ENCODE results near the gene NAGPA.
A peak's percentile ranks its signal among the peaks of the same experiment; 100 is the strongest.
"Not testable (repeated sequence)": the region's sequence is repeated elsewhere in the genome, so short reads cannot be mapped to it uniquely, and the experiment has no call there.

Gene NAGPA, protein sequence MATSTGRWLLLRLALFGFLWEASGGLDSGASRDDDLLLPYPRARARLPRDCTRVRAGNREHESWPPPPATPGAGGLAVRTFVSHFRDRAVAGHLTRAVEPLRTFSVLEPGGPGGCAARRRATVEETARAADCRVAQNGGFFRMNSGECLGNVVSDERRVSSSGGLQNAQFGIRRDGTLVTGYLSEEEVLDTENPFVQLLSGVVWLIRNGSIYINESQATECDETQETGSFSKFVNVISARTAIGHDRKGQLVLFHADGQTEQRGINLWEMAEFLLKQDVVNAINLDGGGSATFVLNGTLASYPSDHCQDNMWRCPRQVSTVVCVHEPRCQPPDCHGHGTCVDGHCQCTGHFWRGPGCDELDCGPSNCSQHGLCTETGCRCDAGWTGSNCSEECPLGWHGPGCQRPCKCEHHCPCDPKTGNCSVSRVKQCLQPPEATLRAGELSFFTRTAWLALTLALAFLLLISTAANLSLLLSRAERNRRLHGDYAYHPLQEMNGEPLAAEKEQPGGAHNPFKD

DNA sequence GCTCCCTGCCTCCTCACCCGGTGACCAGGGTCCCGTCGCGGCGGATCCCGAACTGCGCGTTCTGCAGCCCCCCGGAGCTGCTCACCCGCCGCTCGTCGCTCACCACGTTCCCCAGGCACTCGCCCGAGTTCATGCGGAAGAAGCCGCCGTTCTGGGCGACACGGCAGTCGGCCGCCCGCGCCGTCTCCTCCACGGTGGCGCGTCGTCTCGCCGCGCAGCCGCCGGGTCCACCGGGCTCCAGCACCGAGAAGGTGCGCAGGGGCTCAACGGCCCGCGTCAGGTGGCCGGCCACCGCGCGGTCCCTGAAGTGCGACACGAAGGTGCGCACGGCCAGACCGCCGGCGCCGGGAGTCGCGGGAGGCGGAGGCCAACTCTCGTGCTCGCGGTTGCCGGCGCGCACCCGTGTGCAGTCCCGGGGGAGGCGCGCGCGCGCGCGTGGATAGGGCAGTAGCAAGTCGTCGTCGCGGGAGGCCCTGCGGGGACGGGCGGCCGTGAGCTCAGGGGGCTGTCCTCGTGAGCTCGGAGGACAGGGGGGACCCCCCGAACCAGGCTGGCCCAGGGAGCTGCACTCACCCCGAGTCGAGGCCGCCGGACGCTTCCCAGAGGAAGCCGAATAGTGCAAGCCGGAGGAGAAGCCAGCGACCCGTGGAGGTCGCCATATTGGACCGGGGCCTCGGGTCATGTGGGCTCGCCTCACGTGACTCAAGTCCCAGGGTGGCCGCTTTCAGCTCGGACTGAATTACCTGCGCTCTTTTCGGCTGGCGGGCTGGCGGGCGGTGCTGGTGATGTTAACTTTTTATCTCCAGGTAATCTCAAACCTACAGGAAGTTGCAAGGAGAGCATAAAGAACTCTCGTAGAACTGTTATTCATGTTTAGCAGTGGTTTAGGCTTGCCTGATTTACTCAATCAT, at the start of gene NAGPA:
NAGPA (minus strand) TSS at position 680 of the 911 bp plus-strand sequence; CDS start at position 659, 21 bp downstream.
- peak; percentile 57 for DNase-seq

DNA sequence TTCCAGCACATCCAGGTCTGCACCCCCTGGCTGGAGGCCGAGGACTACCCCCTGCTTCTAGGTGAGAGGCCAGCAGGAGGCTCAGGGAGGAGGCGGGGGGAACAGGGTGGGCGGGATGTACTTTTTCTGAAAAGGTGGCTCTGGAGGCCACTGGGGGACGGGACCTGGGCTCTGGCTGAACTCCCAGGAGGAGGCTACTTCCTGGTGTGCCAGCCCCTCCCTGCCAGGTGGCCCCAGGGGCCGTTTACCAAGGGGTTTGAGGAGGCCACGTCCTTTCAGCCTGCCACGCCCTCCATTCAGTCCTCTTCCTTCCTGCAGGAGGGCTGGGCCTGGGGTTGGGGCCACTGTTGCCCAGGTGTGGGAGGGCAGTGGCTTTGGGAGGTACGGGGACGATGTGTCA, 47.3 kb upstream of the NAGPA start:
- not testable (repeated sequence) for DNase-seq

DNA sequence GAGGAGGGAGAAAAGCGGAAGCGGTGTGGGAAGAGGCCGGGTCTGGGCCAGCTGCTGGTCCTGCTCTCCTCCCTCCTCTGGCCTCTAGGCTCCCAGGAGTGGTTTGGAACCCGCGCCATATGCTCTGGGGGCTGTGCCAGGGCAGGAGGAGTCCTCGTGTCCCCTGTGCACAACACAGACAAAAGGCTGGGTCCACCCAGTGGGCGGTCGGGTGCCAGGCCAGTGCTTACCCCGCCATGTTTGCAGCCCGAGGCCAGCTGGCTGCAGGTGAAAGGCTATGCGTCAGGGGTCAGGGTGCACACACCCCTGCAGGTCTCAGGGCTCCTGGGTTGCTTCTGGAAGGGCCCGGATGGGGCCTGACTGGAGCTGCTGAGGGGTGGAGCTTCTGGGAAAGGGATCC, 46.7 kb upstream of the NAGPA start:
- not testable (repeated sequence) for DNase-seq

DNA sequence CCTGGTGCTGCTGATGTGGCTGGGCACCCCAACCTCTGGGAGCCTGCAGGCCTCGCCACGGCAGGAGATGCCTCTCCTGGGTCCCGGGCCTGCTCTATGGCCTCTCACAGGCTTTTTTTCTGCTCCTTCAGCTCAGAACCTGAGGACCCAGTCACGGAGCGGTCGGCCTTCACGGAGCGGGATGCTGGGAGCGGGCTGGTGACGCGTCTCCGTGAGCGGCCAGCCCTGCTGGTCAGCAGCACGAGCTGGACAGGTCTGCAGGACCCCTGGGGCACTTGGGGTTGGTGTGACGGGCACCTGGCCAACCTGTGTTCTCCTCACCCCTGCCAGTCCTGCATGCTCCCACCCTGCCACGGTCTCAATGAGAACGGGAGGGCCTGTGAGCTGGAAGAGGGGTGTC, 44.9 kb upstream of the NAGPA start:
- no peak for DNase-seq

DNA sequence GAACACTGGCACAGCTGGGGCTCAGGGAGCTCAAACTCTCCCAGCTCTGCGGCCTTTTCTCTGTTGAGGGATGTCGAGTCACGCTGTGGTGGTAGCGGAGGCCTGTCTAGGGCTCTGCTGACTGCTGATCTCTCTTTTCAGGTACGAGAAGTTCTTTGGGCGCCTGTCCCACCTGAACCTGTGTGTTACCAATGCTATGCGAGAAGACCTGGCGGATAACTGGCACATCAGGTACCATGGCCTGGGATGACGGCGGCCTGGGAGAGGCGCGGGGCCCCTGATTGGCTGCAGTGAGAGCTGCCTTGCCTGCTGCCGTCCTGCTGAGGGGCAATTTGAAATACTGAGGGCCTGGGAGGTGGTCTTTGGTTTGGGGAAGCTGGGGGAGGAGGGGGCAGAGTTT, 43.6 kb upstream of the NAGPA start:
- no peak for DNase-seq

DNA sequence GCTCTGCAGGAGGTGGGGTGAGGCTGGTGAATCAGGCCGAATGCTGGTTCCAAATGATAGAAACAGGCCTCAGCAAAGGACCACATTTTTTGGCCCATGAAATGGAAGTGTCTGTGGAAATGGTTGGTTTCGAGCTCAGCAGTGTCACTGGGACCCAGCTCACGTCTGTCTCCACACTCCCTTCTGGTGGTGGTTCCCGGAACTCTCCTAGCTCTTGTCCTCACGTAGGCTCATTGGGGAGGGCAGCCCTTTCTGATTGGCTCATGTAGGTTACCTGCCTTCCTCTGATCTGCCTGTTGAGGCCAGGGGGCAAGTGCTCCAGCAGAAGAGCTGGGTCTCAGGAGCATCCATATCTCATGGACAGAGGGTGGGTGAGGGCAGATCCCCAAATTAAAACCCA, 41.9 kb upstream of the NAGPA start:
- no peak for DNase-seq

DNA sequence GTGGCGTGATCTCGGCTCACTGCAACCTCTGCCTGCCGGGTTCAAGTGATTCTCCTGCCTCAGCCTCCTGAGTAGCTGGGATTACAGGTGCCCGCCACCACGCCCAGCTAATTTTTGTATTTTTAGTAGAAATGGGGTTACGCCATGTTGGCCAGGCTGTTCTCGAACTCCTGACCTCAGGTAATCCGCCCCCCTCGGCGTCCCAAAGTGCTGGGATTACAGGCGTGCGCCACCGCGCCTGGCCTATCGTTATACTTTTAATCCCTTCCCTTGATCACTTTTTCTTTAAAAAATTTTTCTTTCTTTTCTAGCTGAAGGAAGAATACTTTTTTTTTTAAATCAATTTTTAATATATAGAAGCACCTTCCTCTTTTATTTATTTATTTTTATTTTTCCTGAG, 40.0 kb upstream of the NAGPA start:
- DNase-seq: not testable (repeated sequence)

DNA sequence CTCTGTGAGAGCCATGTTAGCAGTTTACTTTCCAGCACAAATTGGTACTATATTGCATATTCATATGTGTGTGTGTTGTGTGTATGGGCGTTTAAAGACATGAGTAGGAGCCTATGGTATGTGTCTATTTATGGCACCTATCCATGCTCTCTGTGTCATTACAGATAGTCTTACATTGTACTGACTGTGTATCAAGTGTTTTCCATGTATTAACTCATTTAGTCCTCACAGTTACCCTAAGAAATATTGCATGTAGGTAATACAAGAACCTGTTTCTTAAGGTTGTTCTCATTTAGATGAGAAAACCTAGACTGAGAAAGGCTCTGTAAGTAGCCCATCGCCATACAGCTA, 39.5 kb upstream of the NAGPA start:
- no peak for DNase-seq

DNA sequence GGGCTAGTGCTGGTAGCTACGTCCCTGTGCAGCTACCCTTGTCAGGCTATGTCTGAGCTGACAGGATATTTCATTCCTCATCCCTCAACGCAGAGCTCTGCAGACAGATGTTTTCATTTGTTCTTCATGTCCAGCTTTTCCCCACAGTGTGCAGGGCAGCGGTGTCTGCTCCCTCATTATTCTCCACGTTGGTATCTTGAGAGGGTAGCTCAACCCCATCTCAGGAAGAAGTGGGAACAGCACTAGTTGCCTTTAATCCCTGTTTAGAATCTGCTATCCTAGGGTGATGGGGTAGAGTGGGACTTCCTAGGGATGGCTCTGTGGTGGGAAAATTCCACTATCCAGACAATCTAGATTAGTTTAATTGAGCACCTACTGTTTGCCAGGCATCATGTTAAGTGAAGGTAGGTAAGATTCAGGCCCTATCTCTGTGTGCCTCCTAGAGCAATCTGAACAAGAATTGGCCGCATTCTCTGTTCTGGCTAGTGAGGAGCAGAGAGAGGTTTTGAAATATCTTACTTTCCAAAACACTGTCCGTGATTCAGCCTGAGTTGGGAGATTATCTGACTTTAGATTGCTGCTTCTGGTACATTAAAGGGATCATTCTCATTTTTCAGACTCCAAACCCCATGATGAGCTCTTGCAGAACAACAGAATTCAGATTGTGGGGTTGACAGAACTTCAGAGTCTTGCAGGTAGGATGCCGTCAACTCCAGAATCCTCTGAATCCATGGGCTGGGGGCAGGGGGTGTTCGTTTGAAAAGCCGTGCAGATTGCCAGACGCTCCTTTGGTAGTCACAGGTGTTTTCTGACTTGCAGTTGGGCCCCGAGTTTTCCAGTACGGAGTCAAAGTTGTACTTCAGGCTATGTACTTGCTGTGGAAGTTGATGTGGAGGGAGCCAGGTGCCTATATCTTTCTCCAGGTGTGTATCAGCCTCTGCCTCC, 38.9 kb upstream of the NAGPA start:
- DNase-seq: no peak

DNA sequence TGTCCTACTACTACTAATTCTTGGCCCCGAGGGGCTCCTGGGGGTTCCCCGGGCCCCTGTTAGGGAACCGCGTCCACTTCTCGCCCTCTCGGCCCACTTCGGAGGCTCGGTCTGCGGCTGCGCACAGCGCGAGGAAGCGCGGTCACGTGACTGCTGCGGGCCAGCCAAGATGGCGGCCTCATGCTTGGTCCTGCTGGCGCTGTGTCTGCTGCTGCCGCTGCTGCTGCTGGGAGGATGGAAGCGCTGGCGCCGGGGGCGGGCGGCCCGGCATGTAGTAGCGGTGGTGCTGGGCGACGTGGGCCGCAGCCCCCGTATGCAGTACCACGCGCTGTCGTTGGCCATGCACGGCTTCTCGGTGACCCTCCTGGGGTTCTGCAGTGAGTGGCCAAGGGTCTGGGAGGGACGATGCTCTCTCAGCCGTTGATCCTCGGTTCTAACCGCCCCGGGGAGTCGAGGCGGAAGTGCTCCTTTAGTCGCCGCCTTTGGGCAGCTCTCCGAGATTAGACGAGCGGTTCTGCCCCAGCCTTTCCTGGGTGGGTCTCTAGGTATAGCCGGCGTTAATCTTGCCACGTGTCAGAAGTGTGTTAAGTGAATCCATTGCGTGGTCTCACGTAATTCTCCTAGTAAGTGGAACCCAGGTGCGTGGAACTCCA, 38.1 kb upstream of the NAGPA start, which contains the start of gene ALG1:
ALG1 (plus strand) TSS at position 163 of the 653 bp plus-strand sequence; CDS start at position 170, 7 bp downstream.
- DNase-seq: peak; percentile 87

DNA sequence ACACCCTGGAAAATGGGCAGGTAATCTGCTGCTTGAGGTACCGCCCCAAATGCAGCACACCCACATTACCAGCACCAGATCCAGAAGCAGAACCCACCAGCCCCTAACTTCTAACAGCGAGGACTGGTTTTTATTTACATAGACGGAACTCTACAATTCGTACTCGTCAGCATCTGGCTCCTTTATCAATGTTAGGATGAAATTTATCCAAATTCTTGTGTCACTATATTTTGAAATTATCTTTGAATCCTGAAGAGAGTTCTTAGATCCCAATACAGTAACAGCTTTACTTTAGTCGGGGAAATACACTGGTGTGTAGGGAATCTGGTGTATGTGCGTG, 37.6 kb upstream of the NAGPA start:
- DNase-seq: no peak

DNA sequence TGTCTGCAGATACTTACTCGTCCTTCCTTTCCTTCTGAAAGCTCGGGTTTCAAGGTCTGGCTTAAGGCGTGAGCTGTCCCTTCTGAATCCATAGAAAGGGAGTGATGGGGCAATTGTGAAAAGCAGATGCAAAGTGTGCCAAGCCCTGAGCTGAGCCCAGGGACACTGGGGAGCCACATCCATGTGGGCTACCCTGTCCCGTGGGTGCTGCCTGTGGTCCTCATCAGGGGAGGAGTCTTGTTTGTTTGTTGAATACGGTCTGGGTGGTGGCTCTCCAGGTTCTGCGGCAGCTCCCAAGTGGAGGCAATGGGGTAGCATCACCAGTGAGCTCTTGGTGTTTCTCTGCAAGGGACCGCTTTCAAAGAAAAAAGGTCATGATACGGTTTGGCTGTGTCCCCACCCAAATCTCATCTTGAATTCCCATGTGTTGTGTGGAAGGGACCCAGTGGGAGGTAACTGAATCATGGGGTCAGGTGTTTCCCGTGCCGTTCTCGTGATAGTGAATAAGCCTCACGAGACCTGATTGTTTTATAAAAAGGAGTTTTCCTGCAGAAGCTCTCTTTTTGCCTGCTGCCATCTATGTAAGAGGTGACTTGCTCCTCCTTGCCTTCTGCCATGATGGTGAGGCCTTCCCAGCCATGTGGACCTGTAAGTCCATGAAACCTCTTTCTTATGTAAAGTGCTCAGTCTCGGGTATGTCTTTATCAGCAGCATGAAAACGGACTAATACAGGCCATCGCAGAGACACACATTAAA, 36.9 kb upstream of the NAGPA start:
- DNase-seq: no peak

DNA sequence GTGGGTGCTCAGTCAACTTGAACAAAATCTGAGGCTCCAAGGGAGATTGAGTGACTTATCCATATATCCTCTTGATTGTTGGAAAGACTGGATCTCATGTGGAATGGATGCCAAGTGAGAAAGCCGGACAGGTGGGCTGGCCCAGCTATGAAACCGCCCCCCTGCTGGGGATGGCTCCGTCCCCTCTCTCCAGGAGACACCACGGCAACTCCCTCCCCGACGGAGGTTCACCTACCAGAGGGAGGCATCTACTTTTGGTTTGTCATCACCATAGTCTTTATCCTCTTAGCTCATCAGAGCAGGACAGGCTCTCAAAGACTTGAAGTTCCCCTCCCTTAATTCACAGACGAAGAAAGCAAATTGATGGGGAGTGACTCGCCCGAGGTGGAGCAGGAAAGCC, 36.1 kb upstream of the NAGPA start:
- DNase-seq: no peak

DNA sequence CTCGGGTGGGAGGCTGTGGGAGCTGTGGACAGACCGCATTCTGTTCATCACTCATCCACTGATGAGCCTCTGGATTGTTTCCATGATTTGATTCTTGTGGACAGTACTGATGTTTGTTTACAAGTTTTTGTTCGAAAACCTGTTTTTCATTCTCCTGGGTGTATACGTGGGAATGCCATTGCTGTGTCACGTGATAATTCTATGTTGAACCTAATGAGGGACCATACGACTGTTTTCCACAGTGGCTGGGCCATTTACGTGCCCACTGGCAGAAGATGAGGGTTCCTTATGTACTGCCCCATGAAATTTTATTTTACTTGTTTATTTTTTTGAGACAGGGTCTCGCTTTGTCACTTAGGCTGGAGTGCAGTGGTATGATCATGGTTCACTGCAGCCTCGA, 35.3 kb upstream of the NAGPA start:
- DNase-seq: no peak

DNA sequence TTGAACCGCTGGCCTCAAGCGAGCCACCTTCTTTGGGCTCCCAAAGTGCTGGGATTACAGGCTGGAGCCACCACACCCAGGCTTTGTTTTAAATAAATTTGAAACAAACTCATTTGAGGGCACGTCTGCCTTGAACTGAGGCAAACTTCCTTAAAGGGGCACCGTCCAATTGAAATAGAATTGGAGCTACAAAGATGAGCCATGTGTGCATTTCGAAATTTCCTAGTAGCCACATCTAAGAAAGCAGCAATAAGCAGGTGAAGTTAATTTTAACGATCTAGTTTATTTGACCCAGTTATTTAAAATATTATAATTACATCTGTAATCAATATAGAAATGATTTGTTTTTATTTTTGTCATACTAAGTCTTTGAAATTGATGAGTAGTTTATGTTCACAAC, 32.8 kb upstream of the NAGPA start:
- DNase-seq: no peak

DNA sequence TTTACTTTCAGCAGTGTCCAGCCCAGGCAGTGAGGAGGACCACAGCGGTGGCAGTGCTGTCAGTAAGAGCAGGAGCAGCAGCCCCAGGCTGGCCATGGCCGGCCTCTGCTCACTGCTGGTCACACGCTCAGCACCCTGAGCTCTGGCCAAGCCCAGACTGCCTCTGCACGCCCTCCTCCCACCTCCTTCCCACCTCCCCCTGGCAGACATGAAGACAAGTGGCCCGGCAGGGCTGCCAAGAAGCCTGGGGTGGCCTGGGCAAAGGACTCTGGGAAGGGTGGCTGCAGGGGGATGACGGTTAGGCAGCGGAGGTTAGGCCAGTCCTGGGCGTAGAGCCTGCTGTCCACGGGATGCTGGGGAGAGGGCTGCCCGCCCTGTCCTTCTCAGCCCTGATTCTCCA, 32.1 kb upstream of the NAGPA start, which contains the start of gene C16orf89:
C16orf89 (minus strand) TSS at position 144 of the 400 bp plus-strand sequence; CDS start at position 96, 48 bp downstream.
- no peak for DNase-seq

DNA sequence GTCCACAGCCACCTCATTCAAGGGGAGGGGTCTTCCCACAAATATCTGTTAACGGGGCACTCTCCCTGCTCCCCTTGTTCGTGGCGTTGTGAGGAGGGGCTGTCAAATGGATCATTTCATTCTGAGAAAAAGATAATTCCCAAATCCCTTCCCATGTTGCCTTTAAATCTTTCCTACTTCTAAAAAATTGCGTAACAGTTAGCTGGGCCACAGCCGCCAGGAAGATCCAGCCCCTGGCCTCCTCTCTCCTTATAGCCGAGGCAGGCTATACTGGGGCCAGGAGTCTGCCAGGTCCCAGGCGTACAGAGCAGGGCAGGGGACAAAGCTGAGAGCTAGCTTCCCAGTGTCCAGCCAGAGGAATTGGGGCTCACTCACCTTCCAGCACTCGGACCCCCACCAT, 31.6 kb upstream of the NAGPA start:
- no peak for DNase-seq

DNA sequence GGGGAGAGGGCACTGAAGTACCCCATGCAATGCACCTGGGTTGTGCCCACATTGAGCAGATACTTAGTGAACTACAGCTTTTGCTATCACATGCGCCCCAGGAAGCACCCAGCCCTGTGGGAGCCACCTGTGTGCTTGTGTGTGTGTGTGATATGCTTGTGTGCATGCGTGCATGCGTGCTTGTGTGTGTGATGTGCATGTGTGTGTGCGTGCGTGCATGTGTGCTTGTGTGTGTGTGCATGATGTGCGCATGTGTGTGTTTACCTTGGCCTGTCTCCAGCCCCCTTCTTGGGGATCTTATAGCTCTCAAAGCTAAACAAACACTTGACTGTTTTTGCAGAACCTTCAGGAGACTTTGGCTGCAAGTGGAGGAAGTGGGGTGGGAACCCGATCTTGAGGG, 31.2 kb upstream of the NAGPA start:
- no peak for DNase-seq

DNA sequence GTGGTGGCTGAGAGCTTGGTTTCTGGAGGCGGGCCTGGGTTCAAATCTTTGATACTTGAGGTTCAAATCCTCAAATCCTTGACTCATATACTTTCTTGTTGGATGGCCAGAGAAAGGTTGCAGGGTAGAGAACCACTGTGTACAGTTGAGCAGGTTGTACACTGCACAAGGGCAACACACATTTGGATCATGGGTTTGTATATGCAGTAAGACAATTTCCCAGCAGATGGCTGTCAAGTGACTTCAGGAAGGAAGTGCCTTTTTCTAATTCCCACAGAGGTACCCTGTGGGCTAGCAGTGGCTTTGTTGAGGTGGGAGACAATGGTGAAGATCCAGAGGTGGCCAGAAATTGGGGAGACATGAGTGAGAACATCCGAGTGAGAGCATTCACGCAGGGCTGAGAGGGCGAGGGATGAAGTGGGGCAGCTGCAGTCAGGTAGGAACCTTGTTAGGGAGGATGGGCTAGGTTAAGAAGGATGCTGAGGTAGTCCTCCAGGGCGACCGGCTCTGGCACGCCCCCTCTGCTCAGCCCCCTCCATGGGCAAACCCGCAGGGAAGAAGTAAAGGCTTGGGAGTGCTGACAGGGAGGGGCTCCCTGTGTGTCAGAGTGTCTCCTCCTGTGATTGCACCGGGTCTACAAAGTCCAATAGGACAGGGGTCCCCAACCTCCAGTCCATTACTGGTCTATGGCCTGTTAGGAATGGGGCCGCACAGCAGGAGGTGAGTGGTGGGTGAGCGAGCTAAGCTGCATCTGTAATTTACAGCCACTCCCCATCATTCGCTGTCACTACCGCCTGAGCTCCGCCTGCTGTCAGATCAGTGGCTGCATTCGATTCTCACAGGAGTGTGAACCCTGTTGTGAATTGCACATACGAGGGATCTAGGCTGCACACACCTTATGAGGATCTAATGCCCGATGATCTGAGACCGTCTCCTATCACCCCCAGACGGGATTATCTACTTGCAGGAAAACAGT, 29.3 kb upstream of the NAGPA start:
- DNase-seq: no peak

DNA sequence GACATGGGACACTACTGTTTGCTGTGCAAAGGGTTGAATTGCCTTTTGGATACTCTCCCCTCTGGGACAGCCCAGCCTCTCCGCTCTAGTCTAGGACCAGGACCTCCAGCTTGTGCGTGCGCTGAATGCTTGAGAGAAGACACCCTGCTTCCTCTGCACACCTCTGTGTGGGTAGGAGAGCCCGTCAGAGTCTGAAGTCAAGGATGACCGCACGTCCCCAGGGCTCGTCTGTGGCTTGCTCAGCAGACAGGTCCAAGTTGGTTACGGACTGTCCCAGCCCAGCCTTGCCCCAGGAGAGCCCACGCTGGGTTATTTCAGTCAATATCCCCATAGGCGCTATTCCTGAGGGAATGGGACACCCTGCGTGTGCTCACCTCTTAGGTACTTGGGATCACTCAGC, 28.3 kb upstream of the NAGPA start:
- DNase-seq: no peak

All from NCI-H2227 treated with DMSO at 0.1 percent for 48 hours (cell line).